GM06990 (cell line): ENCODE results near the gene OR2A7.
"Not testable (repeated sequence)": the region's sequence is repeated elsewhere in the genome, so short reads cannot be mapped to it uniquely, and the experiment has no call there.

ENCODE experiments used
- DNase-seq: peaks from one replicate; pipeline ENCODE4 v3.0.0-alpha.2; 2011; ENCODE audit not compliant: insufficient read length; ENCODE audit errors: extremely low read depth
- H3K27me3 ChIP-seq: replicated peaks from 2 replicates; pipeline ENCODE4 v1.6.0; 2011; ENCODE audit warnings: low read length; ENCODE audit not compliant: control insufficient read depth, insufficient read depth
- H3K36me3 ChIP-seq: 2 replicates; pipeline ENCODE4 v1.5.1; 2011; ENCODE audit warnings: low read length; ENCODE audit not compliant: control insufficient read depth, insufficient read depth
- H3K4me3 ChIP-seq: replicated peaks from 2 replicates; pipeline ENCODE4 v1.5.1; 2011; ENCODE audit warnings: low read depth, mild to moderate bottlenecking, control low read depth, low read length

OR2A7 gene

DNA sequence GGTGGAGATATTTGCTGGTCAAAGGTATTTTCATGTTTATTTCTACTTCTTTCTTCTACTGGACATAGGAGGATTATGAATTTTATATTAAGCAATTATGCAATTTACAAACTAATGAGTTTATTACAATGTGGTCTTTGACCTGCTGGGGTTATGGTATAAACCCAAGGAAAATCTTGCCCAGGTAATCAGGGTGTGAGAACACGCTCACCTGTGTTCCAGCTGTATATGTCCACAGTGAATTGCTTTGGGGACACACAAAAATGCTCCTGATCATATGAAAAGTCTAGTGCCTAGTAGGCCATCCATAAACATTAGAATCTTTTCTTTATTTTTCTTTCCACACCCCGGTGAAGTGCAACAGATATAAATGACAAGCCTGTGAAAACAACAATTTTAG is 25.2 kb downstream of the OR2A7 start, which contains the start of gene OR2A42:
Gene OR2A42, minus strand, starts transcription at position 241 of the 400 bp plus-strand sequence. CDS start 6,762 bp downstream, outside the sequence.
- H3K27me3 ChIP-seq, DNase-seq, H3K36me3 ChIP-seq: not testable (repeated sequence)

DNA sequence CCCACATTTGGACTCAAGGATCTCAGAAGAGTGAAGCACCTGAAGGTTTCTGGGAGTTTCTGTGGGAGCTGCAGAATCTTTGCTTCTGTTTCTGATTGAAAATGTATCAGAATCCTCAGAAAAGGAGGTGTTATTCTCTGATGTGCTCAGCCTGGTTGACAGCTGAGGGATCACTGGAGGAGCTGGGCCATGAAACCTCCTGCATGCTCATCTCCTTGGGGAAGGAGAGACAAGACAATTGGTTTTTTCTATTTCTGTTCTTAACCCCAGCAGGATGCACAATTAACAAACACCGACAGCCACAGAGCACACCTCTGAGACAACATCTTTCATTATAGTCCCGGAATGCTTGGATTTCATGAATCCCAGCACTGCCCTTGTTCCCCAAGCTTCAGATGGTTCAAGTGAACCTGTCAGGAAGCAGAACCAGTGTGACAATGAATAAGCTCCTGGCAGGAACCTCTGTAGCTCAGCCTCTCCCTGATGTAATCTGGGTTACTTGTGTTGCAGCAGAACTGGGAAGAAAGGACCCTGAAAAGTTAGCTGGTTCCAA is 26.0 kb downstream of the OR2A7 start:
- H3K4me3 ChIP-seq, H3K27me3 ChIP-seq, DNase-seq, H3K36me3 ChIP-seq: not testable (repeated sequence)

More for the DNA sequence above, 25.2 kb downstream of the OR2A7 start, which contains the start of gene OR2A42:
- not testable (repeated sequence) for H3K4me3 ChIP-seq

DNA sequence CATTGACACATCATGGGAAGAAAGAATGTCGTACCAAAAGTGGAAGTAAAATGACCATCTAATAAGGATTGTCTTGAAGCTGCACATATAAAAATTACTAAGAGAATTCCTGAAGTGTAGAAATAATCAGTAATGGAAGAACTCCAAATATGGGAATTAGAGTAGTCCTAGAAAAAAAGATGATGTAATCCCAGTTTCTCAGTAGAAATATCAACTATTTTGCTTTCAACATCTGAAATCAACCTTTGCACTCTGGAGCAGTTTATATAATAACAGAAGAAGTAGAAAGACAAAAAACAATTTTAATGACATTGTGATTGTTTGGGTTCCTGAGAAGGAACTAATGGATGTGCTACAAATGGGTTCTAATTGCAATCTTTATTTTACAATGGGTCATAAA is 31.6 kb downstream of the OR2A7 start:
- H3K36me3 ChIP-seq, H3K27me3 ChIP-seq, H3K4me3 ChIP-seq, DNase-seq: not testable (repeated sequence)

DNA sequence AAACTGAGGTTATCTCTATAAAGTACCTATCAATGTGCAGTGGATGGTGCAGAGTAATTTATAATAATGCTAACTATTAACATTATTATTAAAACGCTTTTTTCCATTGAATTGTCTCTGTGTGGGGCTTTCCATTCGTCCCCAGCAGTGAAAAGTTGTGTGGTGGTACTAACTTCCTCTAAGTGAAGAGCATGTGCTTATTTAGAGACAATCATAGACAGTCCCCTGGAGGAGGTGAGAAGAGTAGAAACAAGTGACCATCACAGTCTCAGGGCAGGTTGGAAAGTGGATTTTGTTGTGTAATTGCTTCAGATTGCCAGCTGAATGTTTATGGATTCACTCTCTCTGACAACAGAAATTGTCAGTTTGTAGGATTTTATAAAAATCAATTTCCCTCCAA is 33.6 kb downstream of the OR2A7 start:
- not testable (repeated sequence) for H3K36me3 ChIP-seq, H3K4me3 ChIP-seq, DNase-seq

DNA sequence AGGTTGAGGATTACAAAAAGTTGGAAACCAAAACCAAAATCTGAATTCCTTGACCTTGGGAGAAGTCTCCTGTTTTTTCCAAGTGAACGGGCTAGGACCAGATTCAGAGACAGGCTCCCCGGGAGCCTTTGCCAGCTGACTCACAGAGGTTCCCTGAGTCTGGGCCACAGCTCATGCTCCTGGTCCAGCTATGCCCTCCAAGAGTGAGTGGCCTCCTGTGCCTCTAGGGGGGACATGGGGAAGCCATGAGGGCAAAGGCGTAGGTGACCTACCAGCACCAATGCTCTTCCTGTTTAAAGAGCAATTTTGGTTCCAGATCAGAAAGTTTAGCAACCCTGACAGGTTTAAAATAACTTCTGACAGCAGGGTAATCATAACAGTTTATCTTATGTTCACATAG is 35.8 kb downstream of the OR2A7 start:
- DNase-seq, H3K4me3 ChIP-seq, H3K27me3 ChIP-seq, H3K36me3 ChIP-seq: not testable (repeated sequence)

More for the DNA sequence above, 33.6 kb downstream of the OR2A7 start:
- not testable (repeated sequence) for H3K27me3 ChIP-seq

DNA sequence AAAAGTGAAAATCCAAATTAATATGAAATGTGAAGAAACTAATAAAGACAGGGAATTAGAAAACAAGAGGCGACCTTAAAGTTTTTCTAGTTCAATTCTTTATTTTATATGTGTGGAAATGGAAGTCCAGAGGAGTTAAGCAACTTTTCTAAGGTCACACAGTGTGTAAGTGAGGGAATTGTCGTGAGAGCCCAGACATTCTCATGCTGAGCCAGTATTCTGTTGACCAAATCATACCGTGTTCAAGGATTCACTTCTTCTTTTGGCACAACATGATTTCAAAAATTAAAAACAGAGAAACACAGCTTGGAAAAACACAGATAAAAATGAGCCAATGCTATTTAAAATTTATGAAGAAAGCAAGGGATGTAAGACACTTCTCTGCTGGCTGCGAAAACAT is 37.7 kb downstream of the OR2A7 start:
- not testable (repeated sequence) for H3K27me3 ChIP-seq, H3K4me3 ChIP-seq, DNase-seq, H3K36me3 ChIP-seq

DNA sequence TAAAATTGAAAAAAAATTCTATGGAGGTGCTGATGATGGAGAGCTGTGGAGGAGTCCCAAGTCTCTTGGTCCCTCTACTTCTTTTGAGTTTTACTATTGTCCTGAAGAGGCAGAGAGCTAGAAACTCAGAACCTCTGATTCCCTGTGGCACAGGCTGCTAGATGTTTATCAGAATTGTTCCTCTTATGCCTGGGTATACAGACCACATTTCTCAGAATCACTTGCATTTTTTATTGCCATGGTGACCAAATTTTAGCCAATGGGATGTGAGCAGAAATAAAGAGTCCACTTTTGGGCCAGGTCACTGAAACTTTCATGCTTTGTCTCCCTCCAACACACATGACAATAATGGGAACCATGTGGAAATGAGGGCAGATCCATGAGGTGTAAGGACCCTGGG is 40.9 kb downstream of the OR2A7 start:
- DNase-seq, H3K36me3 ChIP-seq, H3K27me3 ChIP-seq, H3K4me3 ChIP-seq: not testable (repeated sequence)

DNA sequence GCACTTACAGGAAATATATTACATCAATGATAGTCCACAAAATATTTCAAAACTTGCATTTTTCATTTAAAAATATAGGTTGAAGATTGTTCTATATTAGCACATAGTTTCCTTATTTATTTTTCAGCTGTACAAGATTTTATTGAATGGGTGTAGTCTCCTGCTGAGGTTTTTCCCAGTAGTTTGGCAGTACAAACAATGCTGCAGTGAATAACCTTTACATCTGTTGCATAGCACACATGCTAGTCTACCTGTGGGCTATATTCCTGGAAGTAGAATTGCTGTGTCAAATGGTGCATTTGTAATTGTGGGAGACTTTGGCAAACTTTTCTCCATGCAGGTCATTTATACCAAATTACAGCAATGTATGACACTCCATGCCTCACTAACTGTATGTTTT is 44.1 kb downstream of the OR2A7 start:
- not testable (repeated sequence) for H3K36me3 ChIP-seq, H3K4me3 ChIP-seq, H3K27me3 ChIP-seq, DNase-seq

DNA sequence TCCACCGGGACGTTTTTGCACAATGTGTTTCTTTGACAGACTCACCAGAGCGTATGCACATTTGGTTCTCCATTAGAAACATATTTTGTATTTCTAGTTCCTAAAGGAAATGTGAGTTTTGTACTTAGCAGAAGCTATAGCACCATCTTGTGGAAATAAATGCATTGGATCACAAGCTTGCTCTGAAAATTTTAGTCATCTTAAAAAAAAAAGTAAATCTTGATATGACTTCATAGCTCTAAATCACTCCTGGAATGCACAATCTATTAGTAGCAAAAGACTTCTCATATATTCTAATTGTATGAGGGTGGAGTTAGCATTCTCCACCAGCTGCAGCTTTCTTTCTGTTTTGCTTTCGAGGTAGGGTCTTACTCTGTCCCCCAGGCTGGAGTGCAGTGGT is 45.4 kb downstream of the OR2A7 start:
- H3K4me3 ChIP-seq, DNase-seq, H3K27me3 ChIP-seq, H3K36me3 ChIP-seq: not testable (repeated sequence)

DNA sequence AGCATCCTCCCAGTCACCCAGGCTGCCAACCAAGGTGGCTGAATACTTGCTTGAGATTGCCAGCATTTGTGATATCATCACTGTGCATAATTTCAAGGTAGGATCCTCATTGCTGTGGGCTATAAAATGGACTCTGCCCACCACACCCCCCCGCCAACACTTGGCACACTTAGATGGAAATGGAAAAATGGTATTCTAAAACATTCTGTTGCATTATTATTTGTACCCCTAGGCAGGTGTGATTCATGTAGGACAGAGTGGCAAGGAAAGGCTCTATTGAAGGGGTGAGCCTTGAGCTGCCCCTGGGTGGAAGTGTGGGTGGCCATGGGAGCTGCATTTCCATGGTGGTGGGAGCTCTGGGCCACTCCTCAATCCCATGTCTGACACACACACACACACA is 46.0 kb downstream of the OR2A7 start:
- not testable (repeated sequence) for H3K27me3 ChIP-seq, H3K4me3 ChIP-seq, DNase-seq, H3K36me3 ChIP-seq

DNA sequence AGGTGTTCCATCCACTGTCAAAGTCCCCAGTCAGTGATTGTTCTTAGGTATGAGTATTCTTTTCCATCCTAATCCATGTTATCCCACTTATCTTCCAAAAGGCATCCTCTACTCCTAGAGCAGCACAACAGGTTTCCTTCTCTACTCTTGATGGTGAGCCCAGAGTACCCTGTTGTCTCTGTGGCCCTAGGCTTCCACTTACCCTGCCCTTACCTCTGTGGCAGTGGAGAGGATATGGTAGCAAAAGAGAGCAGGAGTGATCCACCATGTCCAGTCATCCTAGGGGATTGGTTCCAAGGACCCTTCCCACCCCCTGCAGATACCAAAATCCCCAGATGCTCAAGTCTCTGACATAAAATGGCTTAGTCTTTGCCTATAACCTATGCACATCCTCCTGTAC is 47.4 kb downstream of the OR2A7 start:
- DNase-seq: not testable (repeated sequence)

More for the DNA sequence above, 47.4 kb downstream of the OR2A7 start:
- H3K36me3 ChIP-seq, H3K4me3 ChIP-seq, H3K27me3 ChIP-seq: not testable (repeated sequence)
